DND-41 (cell line): ENCODE measurements around the gene LURAP1L.

Source experiments
- ATAC-seq: fragments of 200-7000 bp; cut with Tn5 transposase; 3 replicates; pipeline ENCODE4 v1.9.1; 2021; ENCODE audit warnings: low read depth; ENCODE audit not compliant: insufficient read depth
- DNase-seq: peaks from one replicate; pipeline ENCODE4 v3.0.0-alpha.2; 2020
- H2AFZ ChIP-seq: 2 replicates; pipeline ENCODE4 v1.6.0; 2012; ENCODE audit warnings: low read depth, low read length
- H3K27ac ChIP-seq: 2 replicates; pipeline ENCODE4 v1.5.1; 2012; ENCODE audit warnings: low read length, inconsistent platforms
- H3K27me3 ChIP-seq: fragments of 200-600 bp; sonication (generic); 2 replicates; pipeline ENCODE4 v1.6.0; 2012; ENCODE audit warnings: low read length, mild to moderate bottlenecking, inconsistent platforms; ENCODE audit not compliant: insufficient read depth, poor library complexity
- H3K36me3 ChIP-seq: 2 replicates; pipeline ENCODE4 v1.5.1; 2012; ENCODE audit warnings: low read length, inconsistent platforms; ENCODE audit not compliant: insufficient read depth
- H3K4me1 ChIP-seq: 2 replicates; pipeline ENCODE4 v1.5.1; 2012; ENCODE audit warnings: mild to moderate bottlenecking, low read length; ENCODE audit not compliant: insufficient read depth
- H3K4me2 ChIP-seq: 2 replicates; pipeline ENCODE4 v1.6.0; 2012; ENCODE audit warnings: mild to moderate bottlenecking, moderate library complexity, low read length, inconsistent platforms; ENCODE audit not compliant: insufficient read depth
- H3K4me3 ChIP-seq, 2 experiments: fragments of 200-600 bp in 1 of 2; shearing (Covaris generic) in 1 of 2; 2 replicates each; pipeline ENCODE4 v1.5.1; 2012 to 2016; ENCODE audit warnings: inconsistent platforms in 2 of 2, low read length in 2 of 2, mild to moderate bottlenecking in 2 of 2, low read depth in 1 of 2, moderate library complexity in 1 of 2
- H3K79me2 ChIP-seq: 2 replicates; pipeline ENCODE4 v1.6.0; 2012; ENCODE audit warnings: low read length, inconsistent platforms; ENCODE audit not compliant: insufficient read depth
- H3K9ac ChIP-seq: 2 replicates; pipeline ENCODE4 v1.6.0; 2012; ENCODE audit warnings: low read depth, mild to moderate bottlenecking, inconsistent platforms, low read length, moderate library complexity
- H3K9me3 ChIP-seq: 2 replicates; pipeline ENCODE4 v1.5.1; 2012; ENCODE audit warnings: low read length, moderate library complexity, mild to moderate bottlenecking, inconsistent platforms; ENCODE audit not compliant: insufficient read depth, severe bottlenecking
- H4K20me1 ChIP-seq: 2 replicates; pipeline ENCODE4 v1.6.0; 2012; ENCODE audit warnings: low read length; ENCODE audit not compliant: insufficient read depth
- EZH2 ChIP-seq: IDR thresholded peaks from 3 replicates; pipeline ENCODE4 v1.6.1; 2012; ENCODE audit warnings: borderline replicate concordance, low read depth, mild to moderate bottlenecking, moderate library complexity, low read length, inconsistent platforms; ENCODE audit not compliant: severe bottlenecking
- TF ChIP-seq, protein P1 (sequence below): IDR thresholded peaks from 2 replicates; pipeline ENCODE4 v1.5.1; 2012; ENCODE audit warnings: borderline replicate concordance, low read length, moderate library complexity, mild to moderate bottlenecking; ENCODE audit not compliant: poor library complexity, severe bottlenecking; ENCODE audit errors: extremely low read depth

LURAP1L gene

DNA sequence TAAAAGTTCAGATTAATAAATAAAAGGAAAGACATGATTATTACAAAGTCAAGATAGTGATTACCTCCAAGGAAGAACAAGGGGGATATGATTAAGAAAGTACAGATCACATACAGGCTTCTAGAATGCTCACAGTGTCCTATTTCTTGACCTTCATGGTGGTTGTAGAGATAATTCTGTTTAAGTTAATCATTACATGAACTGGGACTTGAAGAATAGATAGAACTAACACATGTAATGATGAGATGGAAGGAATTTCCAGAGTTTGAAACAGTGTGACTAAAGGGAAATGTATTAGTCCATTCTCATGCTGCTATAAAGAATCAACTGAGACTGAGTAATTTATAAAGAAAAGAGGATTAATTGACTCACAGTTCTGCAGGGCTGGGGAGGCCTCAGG is 72.7 kb downstream of the LURAP1L start:
- TF ChIP-seq, protein P1, sequence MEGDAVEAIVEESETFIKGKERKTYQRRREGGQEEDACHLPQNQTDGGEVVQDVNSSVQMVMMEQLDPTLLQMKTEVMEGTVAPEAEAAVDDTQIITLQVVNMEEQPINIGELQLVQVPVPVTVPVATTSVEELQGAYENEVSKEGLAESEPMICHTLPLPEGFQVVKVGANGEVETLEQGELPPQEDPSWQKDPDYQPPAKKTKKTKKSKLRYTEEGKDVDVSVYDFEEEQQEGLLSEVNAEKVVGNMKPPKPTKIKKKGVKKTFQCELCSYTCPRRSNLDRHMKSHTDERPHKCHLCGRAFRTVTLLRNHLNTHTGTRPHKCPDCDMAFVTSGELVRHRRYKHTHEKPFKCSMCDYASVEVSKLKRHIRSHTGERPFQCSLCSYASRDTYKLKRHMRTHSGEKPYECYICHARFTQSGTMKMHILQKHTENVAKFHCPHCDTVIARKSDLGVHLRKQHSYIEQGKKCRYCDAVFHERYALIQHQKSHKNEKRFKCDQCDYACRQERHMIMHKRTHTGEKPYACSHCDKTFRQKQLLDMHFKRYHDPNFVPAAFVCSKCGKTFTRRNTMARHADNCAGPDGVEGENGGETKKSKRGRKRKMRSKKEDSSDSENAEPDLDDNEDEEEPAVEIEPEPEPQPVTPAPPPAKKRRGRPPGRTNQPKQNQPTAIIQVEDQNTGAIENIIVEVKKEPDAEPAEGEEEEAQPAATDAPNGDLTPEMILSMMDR, result no peak
- TF ChIP-seq EZH2, result no peak
- Histone ChIP-seq H3K4me1 (no peaks in the 10 kb centered on the region), H3K9me3 (no peaks in the 10 kb centered on the region), H3K79me2 (no peaks in the 10 kb centered on the region), H3K4me3 (no peak overlapping the region), H4K20me1 (no peaks in the 10 kb centered on the region), H2AFZ (no peak overlapping the region), H3K9ac (no peak overlapping the region), H3K36me3 (no peaks in the 10 kb centered on the region), H3K4me2 (no peak overlapping the region), H3K27ac (no peak overlapping the region), H3K27me3 (no peaks in the 10 kb centered on the region)
- ATAC-seq (no peak), DNase-seq (no peak)

DNA sequence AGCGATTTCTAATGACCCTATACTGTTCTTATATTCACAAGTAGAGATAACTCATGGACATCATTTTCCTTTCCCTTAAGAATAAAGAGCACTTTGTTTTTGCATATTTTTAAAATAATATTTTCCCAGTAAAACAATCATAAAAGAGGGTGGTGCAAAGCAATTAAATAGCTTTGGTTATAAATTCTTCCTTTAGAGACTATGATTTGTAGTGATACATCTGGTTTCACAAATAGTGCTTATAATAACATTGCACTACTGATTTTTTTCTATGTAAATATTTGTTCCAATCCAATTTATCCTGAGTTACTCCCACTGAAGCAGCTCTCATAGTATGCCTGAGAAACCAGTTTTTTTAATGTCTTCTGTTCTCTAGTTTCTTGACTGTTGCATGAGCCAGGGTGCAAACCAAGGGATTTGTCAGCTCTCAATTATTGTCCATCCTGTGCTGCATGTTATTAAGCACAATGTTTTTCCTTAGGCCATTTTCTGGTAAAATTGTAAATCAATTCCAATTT is 74.7 kb downstream of the LURAP1L start:
- Histone ChIP-seq H3K4me1 (no peaks in the 10 kb centered on the region), H4K20me1 (no peaks in the 10 kb centered on the region), H3K4me2 (no peak overlapping the region), H3K4me3 (no peak overlapping the region), H3K27ac (no peak overlapping the region), H3K79me2 (no peaks in the 10 kb centered on the region), H3K9ac (no peak overlapping the region), H3K27me3 (no peaks in the 10 kb centered on the region), H3K36me3 (no peaks in the 10 kb centered on the region), H2AFZ (no peak overlapping the region), H3K9me3 (no peaks in the 10 kb centered on the region)
- TF ChIP-seq EZH2, result no peak
- TF ChIP-seq, protein P1, result no peak
- ATAC-seq, result no peak
- no peak for DNase-seq

DNA sequence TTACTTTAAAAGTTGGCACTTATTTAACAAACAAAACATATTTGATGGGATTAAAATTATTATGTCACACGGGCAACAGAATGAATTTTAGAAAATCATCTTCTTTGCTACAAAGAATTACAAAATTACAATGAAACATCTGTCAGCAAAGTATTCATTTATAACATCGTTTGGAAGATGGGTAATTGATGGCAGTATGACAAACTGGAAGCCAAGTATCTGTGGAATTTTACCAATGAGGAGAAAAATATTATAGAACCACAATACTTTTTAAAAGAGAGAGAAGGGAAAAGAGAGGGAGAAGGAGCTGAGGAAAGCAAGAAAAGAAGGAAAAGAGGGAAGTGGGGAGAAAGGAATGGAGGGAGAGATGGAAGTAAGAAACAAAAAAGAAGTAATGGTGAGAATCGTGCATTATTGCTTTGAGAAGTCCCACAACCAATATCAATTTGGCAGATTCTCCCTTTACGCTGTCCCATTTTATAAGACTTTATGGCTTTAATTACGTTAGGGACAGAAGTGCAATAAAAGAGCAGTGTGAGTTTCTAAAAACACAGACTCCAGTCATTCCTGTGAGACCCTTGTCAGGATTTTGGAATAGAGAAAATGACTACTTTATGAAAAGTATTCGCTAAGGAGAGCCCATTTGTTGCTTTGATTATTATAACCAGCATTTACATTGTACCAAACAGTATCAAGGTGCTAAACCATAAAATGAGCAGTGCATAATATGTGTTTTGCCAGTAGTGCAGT is 76.7 kb downstream of the LURAP1L start:
- H4K20me1 ChIP-seq, result no peaks in the 10 kb centered on the region
- TF ChIP-seq, protein P1, result no peak
- TF ChIP-seq EZH2, result no peak
- H3K79me2 ChIP-seq, result no peaks in the 10 kb centered on the region
- no peak overlapping the region for H3K27ac ChIP-seq
- H2AFZ ChIP-seq, result no peak overlapping the region
- H3K36me3 ChIP-seq, result no peaks in the 10 kb centered on the region
- no peak for DNase-seq
- H3K4me3 ChIP-seq, result no peak overlapping the region
- no peaks in the 10 kb centered on the region for H3K9me3 ChIP-seq
- no peaks in the 10 kb centered on the region for H3K27me3 ChIP-seq
- H3K4me2 ChIP-seq, result no peak overlapping the region
- no peaks in the 10 kb centered on the region for H3K4me1 ChIP-seq
- ATAC-seq, result no peak
- H3K9ac ChIP-seq, result no peak overlapping the region

DNA sequence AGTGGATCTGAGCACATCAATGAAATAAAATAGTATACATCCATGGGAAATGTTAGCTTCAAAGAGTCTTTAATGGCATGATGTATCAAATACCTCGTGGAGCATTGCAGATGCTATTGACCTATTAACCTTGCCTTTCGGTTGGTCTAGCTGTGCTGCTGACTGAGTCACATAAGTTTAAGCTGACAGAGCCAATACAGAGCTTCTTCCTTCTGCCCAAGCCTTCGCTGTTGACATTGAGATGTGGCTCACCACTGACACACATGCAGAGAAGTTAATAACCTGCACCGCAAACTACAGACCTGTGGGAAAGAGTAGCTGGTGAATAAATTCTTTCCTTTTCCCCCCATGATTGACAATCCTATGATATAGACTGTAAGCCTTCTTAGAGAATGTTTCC is 78.2 kb downstream of the LURAP1L start:
- H3K4me2 ChIP-seq, result no peak overlapping the region
- ATAC-seq (no peak), DNase-seq (no peak)
- TF ChIP-seq EZH2, result no peak
- TF ChIP-seq, protein P1, result no peak
- no peak overlapping the region for H3K27ac ChIP-seq
- H3K79me2 ChIP-seq, result no peaks in the 10 kb centered on the region
- no peaks in the 10 kb centered on the region for H3K9me3 ChIP-seq
- no peak overlapping the region for H3K9ac ChIP-seq
- H3K36me3 ChIP-seq, result no peaks in the 10 kb centered on the region
- no peaks in the 10 kb centered on the region for H4K20me1 ChIP-seq
- H2AFZ ChIP-seq, result no peak overlapping the region
- no peaks in the 10 kb centered on the region for H3K27me3 ChIP-seq
- H3K4me1 ChIP-seq, result no peaks in the 10 kb centered on the region
- H3K4me3 ChIP-seq, result no peak overlapping the region
